OCI-LY1 (cell line): Measurements from ENCODE around the gene FBRSL1.

Experiments
- H2AFZ ChIP-seq: fragments of 200-600 bp; sonication (generic), shearing (Covaris generic); 2 replicates; pipeline ENCODE4 v1.6.0; 2014; ENCODE audit warnings: antibody characterized with exemption, mild to moderate bottlenecking, low read length
- H3F3A ChIP-seq: fragments of 200-600 bp; sonication (generic), shearing (Covaris generic); 2 replicates; pipeline ENCODE4 v1.6.0; 2014; ENCODE audit warnings: mild to moderate bottlenecking, antibody characterized with exemption, low read length, moderate library complexity; ENCODE audit not compliant: insufficient read depth
- H3K27ac ChIP-seq: fragments of 200-600 bp; sonication (generic); 2 replicates; pipeline ENCODE4 v1.5.1; 2014; ENCODE audit warnings: low read length, mixed run types, mild to moderate bottlenecking, low read depth; ENCODE audit not compliant: poor library complexity, severe bottlenecking
- H3K27me3 ChIP-seq: fragments of 200-600 bp; sonication (generic); 2 replicates; pipeline ENCODE4 v1.6.0; 2014; ENCODE audit warnings: antibody characterized with exemption, mild to moderate bottlenecking, low read length, moderate library complexity; ENCODE audit not compliant: insufficient read depth
- H3K36me3 ChIP-seq: fragments of 200-600 bp; sonication (generic); 2 replicates; pipeline ENCODE4 v1.6.1; 2014; ENCODE audit warnings: mild to moderate bottlenecking, antibody characterized with exemption, low read length, moderate library complexity, mixed read lengths; ENCODE audit not compliant: insufficient read depth
- H3K4me1 ChIP-seq: fragments of 200-600 bp; sonication (generic); 2 replicates; pipeline ENCODE4 v1.5.1; 2014; ENCODE audit warnings: mild to moderate bottlenecking, low read length, moderate library complexity; ENCODE audit not compliant: insufficient read depth, severe bottlenecking
- H3K4me2 ChIP-seq: fragments of 200-600 bp; sonication (generic), shearing (Covaris generic); 2 replicates; pipeline ENCODE4 v1.6.1; 2014; ENCODE audit warnings: low read length
- H3K4me3 ChIP-seq: fragments of 200-600 bp; sonication (generic); 2 replicates; pipeline ENCODE4 v1.5.1; 2014; ENCODE audit warnings: low read length, low read depth, mild to moderate bottlenecking, mixed read lengths; ENCODE audit not compliant: poor library complexity, severe bottlenecking
- H3K79me2 ChIP-seq: fragments of 200-600 bp; shearing (Covaris generic); 2 replicates; pipeline ENCODE4 v1.6.1; 2016; ENCODE audit warnings: mixed run types, low read length, mixed read lengths; ENCODE audit not compliant: insufficient read depth
- H3K9ac ChIP-seq: fragments of 200-600 bp; sonication (generic), shearing (Covaris generic); 2 replicates; pipeline ENCODE4 v1.6.1; 2014; ENCODE audit warnings: mild to moderate bottlenecking, low read length, mixed read lengths
- H3K9me2 ChIP-seq: fragments of 200-600 bp; sonication (generic), shearing (Covaris generic); 2 replicates; pipeline ENCODE4 v1.6.1; 2014; ENCODE audit warnings: low read depth, mild to moderate bottlenecking, low read length, mixed read lengths
- H3K9me3 ChIP-seq: fragments of 200-600 bp; shearing (Covaris generic); 2 replicates; pipeline ENCODE4 v1.6.1; 2014; ENCODE audit warnings: low read length, mixed read lengths
- H4K20me1 ChIP-seq: fragments of 200-600 bp; sonication (generic), shearing (Covaris generic); 2 replicates; pipeline ENCODE4 v1.6.0; 2016; ENCODE audit warnings: mild to moderate bottlenecking, low read length; ENCODE audit not compliant: insufficient read depth
- CTCF ChIP-seq: fragments of 200-600 bp; sonication (generic), shearing (Covaris generic); IDR thresholded peaks from 2 replicates; pipeline ENCODE4 v1.5.1; 2017; ENCODE audit warnings: mild to moderate bottlenecking, antibody characterized with exemption, low read length, moderate library complexity, mixed read lengths
- EZH2 ChIP-seq: fragments of 200-600 bp; sonication (generic), shearing (Covaris generic); IDR thresholded peaks from 2 replicates; pipeline ENCODE4 v1.8.0; 2017; ENCODE audit warnings: borderline replicate concordance, mixed run types, mild to moderate bottlenecking, antibody characterized with exemption, low read length, moderate library complexity, mixed read lengths

FBRSL1 gene

GRCh38 chr12:132479291-132479690 lies 10.7 kb upstream of the FBRSL1 start:
- Histone ChIP-seq H3K9me3 (no peaks in the 10 kb centered on the region), H3K4me3 (no peak overlapping the region), H3K4me1 (no peaks in the 10 kb centered on the region), H3K4me2 (no peak overlapping the region), H3K27ac (no peak overlapping the region), H3K27me3 (peaks cover 17% of the 10 kb centered on the region; the same call in 1 of the 2 replicates), H2AFZ (no peak overlapping the region), H3K9me2 (no peaks in the 10 kb centered on the region), H3K9ac (no peak overlapping the region), H3F3A (no peaks in the 10 kb centered on the region), H3K36me3 (no peaks in the 10 kb centered on the region), H4K20me1 (no peaks in the 10 kb centered on the region), H3K79me2 (no peaks in the 10 kb centered on the region)
- no peak for TF ChIP-seq CTCF
- TF ChIP-seq EZH2: no peak

- no peaks in the 10 kb centered on the region for H3K4me1 ChIP-seq
- TF ChIP-seq CTCF (no peak), EZH2 (no peak)
- no peak overlapping the region for H3K4me2 ChIP-seq
- no peaks in the 10 kb centered on the region for H3K9me3 ChIP-seq
- H3K4me3 ChIP-seq: no peak overlapping the region
- no peak overlapping the region for H2AFZ ChIP-seq
- H3K27ac ChIP-seq: no peak overlapping the region
- H3K9me2 ChIP-seq: no peaks in the 10 kb centered on the region
- H3K27me3 ChIP-seq: peaks cover 21% of the 10 kb centered on the region; the same call in 1 of the 2 replicates
- no peaks in the 10 kb centered on the region for H3F3A ChIP-seq
- H4K20me1 ChIP-seq: no peaks in the 10 kb centered on the region
- no peaks in the 10 kb centered on the region for H3K79me2 ChIP-seq
- no peaks in the 10 kb centered on the region for H3K36me3 ChIP-seq
- H3K9ac ChIP-seq: no peak overlapping the region
These were observed 9.9 kb upstream of the FBRSL1 start for GRCh38 chr12:132479938-132480622.

- no peak overlapping the region for H3K4me2 ChIP-seq
- no peaks in the 10 kb centered on the region for H3K36me3 ChIP-seq
- no peak overlapping the region for H3K9ac ChIP-seq
- H3K4me3 ChIP-seq: no peak overlapping the region
- H2AFZ ChIP-seq: no peak overlapping the region
- no peaks in the 10 kb centered on the region for H3K9me3 ChIP-seq
- H3K27ac ChIP-seq: no peak overlapping the region
- no peaks in the 10 kb centered on the region for H4K20me1 ChIP-seq
- H3K27me3 ChIP-seq: peaks cover 27% of the 10 kb centered on the region; the same call in 1 of the 2 replicates
- no peaks in the 10 kb centered on the region for H3F3A ChIP-seq
- H3K9me2 ChIP-seq: no peaks in the 10 kb centered on the region
- no peaks in the 10 kb centered on the region for H3K79me2 ChIP-seq
- no peaks in the 10 kb centered on the region for H3K4me1 ChIP-seq
- TF ChIP-seq CTCF (no peak), EZH2 (no peak)
These were observed 9.3 kb upstream of the FBRSL1 start for GRCh38 chr12:132480623-132481132.
